OCI-LY3 (cell line): ENCODE data around the gene AOX1.

Source experiments
- H2AFZ ChIP-seq: fragments of 200-600, 300-600 bp; shearing (Covaris generic); 2 replicates; pipeline ENCODE4 v1.6.0; 2014; ENCODE audit warnings: antibody characterized with exemption, low read depth, low read length
- H3K27ac ChIP-seq: fragments of 200-600, 300-600 bp; sonication (generic); 2 replicates; pipeline ENCODE4 v1.5.1; 2014; ENCODE audit warnings: mild to moderate bottlenecking, low read length, moderate library complexity, mixed read lengths
- H3K27me3 ChIP-seq: fragments of 200-600, 300-600 bp; sonication (generic); 2 replicates; pipeline ENCODE4 v1.6.1; 2014; ENCODE audit warnings: low read depth, low read length, mixed read lengths
- H3K36me3 ChIP-seq: fragments of 200-600, 300-600 bp; sonication (generic); replicated peaks from 2 replicates; pipeline ENCODE3; 2014; ENCODE audit warnings: low read depth, low read length, mixed read lengths
- H3K4me1 ChIP-seq: fragments of 300-600, 200-600 bp; sonication (generic); 2 replicates; pipeline ENCODE4 v1.6.1; 2014; ENCODE audit warnings: low read length, mixed read lengths
- H3K4me2 ChIP-seq: fragments of 200-600, 300-600 bp; sonication (generic); 2 replicates; pipeline ENCODE4 v1.6.1; 2014; ENCODE audit warnings: low read length, mixed read lengths
- H3K4me3 ChIP-seq: fragments of 300-600, 200-600 bp; sonication (generic); 2 replicates; pipeline ENCODE4 v1.5.1; 2014; ENCODE audit warnings: antibody characterized with exemption, mild to moderate bottlenecking, low read length, moderate library complexity
- H3K79me2 ChIP-seq: fragments of 300-600, 200-600 bp; shearing (Covaris generic); 2 replicates; pipeline ENCODE4 v1.6.1; 2014; ENCODE audit warnings: mild to moderate bottlenecking, low read length, mixed read lengths
- H3K9ac ChIP-seq: fragments of 300-600, 200-600 bp; shearing (Covaris generic); 2 replicates; pipeline ENCODE4 v1.6.0; 2014; ENCODE audit warnings: mild to moderate bottlenecking, low read length, moderate library complexity
- H3K9me3 ChIP-seq: fragments of 200-600, 300-600 bp; shearing (Covaris generic); 2 replicates; pipeline ENCODE4 v1.6.1; 2014; ENCODE audit warnings: low read length, mixed read lengths; ENCODE audit not compliant: insufficient read depth
- H4K20me1 ChIP-seq: fragments of 200-600, 300-600 bp; sonication (generic); 2 replicates; pipeline ENCODE4 v1.6.1; 2016; ENCODE audit warnings: low read length, mixed read lengths; ENCODE audit not compliant: insufficient read depth
- EZH2phosphoT487 ChIP-seq: fragments of 200-600 bp; shearing (Covaris generic); IDR thresholded peaks from 2 replicates; pipeline ENCODE4 v1.6.1; 2018; ENCODE audit warnings: antibody characterized with exemption, mixed run types, low read depth
- TF ChIP-seq, protein P1 (sequence below): fragments of 200-600, 300-600 bp; sonication (generic); IDR thresholded peaks from 2 replicates; pipeline ENCODE4 v1.5.1; 2014; ENCODE audit warnings: antibody characterized with exemption, low read length, low read depth

AOX1 gene

DNA sequence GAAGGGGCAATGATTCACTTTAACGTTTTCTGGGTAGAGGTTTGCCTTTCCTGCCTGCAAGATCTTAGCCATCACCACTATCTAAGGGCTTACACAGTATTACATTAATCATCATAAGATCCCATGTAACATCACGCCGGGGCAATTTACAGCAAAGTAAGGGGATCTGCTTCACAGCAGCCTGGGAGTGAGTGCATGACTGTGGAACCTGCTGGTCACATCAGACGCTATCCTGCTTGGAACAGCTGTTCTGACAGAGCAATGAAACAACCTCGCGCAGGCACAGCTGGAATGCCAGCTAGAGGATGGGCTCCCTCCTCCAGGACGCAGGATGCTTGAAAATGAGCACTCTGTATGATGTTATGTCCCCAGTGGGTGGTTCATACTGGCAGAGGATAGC, 89.0 kb downstream of the AOX1 start:
- Histone ChIP-seq H3K36me3 (no peaks in the 10 kb centered on the region), H3K27ac (no peak overlapping the region), H3K79me2 (no peaks in the 10 kb centered on the region), H2AFZ (no peak overlapping the region), H3K4me3 (no peak overlapping the region), H3K27me3 (peaks cover 5% of the 10 kb centered on the region; the same call in 1 of the 2 replicates), H4K20me1 (no peaks in the 10 kb centered on the region), H3K9ac (no peak overlapping the region), H3K4me2 (no peak overlapping the region), H3K4me1 (no peaks in the 10 kb centered on the region), H3K9me3 (no peaks in the 10 kb centered on the region)
- TF ChIP-seq, protein P1, sequence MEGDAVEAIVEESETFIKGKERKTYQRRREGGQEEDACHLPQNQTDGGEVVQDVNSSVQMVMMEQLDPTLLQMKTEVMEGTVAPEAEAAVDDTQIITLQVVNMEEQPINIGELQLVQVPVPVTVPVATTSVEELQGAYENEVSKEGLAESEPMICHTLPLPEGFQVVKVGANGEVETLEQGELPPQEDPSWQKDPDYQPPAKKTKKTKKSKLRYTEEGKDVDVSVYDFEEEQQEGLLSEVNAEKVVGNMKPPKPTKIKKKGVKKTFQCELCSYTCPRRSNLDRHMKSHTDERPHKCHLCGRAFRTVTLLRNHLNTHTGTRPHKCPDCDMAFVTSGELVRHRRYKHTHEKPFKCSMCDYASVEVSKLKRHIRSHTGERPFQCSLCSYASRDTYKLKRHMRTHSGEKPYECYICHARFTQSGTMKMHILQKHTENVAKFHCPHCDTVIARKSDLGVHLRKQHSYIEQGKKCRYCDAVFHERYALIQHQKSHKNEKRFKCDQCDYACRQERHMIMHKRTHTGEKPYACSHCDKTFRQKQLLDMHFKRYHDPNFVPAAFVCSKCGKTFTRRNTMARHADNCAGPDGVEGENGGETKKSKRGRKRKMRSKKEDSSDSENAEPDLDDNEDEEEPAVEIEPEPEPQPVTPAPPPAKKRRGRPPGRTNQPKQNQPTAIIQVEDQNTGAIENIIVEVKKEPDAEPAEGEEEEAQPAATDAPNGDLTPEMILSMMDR: no peak
- TF ChIP-seq EZH2phosphoT487: no peak

DNA sequence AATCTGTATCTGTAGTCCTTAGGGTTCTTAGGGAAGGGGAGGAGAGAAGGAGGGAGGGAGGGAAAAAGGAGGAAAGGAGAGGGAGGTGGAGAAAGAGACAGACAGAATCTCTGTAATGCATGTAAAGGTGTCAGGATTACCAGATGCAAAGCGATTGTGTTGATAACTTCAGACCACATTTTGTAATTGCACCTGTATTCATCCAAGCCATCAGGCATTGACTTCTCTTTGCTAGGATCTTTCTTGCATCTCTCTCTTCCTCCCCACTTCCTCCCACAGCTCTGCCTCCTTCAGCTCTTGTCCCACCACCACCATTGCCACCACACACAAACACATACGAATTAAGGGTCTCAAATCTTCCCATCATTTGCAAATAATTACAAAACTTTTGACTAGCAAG, 91.4 kb downstream of the AOX1 start:
- no peaks in the 10 kb centered on the region for H3K4me1 ChIP-seq
- H3K79me2 ChIP-seq: no peaks in the 10 kb centered on the region
- H3K4me3 ChIP-seq: no peak overlapping the region
- H3K27ac ChIP-seq: no peak overlapping the region
- no peaks in the 10 kb centered on the region for H4K20me1 ChIP-seq
- no peak overlapping the region for H3K9ac ChIP-seq
- H3K36me3 ChIP-seq: no peaks in the 10 kb centered on the region
- no peaks in the 10 kb centered on the region for H3K9me3 ChIP-seq
- H3K27me3 ChIP-seq: peaks cover 5% of the 10 kb centered on the region; the same call in 1 of the 2 replicates
- no peak overlapping the region for H2AFZ ChIP-seq
- no peak overlapping the region for H3K4me2 ChIP-seq
- TF ChIP-seq, protein P1: no peak
- TF ChIP-seq EZH2phosphoT487: no peak

DNA sequence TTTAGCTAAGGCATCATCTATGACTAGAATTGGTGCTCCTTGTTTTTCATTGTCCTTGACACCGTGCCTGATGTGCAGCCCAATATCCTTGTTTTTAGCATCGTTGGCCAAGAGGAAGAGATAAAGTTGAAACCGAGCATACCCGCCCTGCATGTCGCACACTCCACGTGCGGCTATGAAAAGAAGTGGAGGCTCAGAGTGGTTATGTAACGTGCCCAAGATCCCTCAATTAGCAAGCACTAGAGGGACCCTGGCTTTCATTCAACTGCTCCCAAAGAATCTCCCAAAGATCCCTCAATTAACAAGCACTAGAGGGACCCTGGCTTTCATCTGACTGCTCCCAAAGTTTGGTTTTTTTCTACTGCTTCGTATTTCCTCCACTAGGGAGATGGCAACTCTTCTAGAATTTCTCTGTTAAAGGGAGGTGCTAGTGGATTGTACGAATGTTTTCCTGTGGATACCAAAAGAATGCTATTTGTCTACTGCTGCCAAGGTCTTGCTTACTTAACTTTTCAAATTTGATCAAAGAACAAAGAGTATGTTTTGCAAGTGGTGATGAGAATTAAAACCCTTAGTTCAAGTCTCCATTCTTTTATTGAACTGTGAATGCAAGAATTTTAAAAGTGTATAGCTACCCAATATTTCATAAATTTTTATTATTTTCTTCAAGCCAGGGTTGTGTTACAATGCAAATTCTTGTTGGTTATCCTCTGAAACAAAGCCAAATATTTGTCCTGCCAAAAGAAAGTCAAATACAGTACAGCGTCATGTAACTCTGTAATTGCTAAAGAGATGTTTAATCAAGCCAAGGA, 92.1 kb downstream of the AOX1 start:
- H3K27ac ChIP-seq: no peak overlapping the region
- no peaks in the 10 kb centered on the region for H3K4me1 ChIP-seq
- no peaks in the 10 kb centered on the region for H4K20me1 ChIP-seq
- peaks cover 5% of the 10 kb centered on the region; the same call in 1 of the 2 replicates for H3K27me3 ChIP-seq
- no peaks in the 10 kb centered on the region for H3K79me2 ChIP-seq
- no peak overlapping the region for H2AFZ ChIP-seq
- H3K36me3 ChIP-seq: no peaks in the 10 kb centered on the region
- TF ChIP-seq EZH2phosphoT487: no peak
- TF ChIP-seq, protein P1: no peak
- no peaks in the 10 kb centered on the region for H3K9me3 ChIP-seq
- no peak overlapping the region for H3K9ac ChIP-seq
- H3K4me3 ChIP-seq: no peak overlapping the region
- H3K4me2 ChIP-seq: no peak overlapping the region

DNA sequence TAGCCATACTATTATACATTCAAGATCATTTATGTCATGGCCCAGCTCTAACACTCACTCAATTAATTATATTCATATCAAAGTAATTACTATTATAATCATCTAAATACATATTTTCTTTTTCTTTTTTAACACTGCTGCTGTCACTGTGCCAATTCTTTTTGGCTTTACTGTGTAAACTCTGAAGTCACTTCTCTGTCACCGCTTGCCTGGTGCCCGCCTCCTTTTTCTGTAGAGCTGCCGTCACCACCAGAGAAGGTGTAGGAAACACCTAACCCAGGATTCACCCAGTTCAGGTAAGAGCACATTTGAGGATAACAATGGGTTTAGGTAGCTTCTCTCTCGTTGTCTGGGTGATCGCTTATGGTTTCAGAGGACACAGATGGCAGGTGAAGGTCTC, 93.3 kb downstream of the AOX1 start:
- TF ChIP-seq, protein P1: no peak
- TF ChIP-seq EZH2phosphoT487: no peak
- H3K9ac ChIP-seq: no peak overlapping the region
- H3K27ac ChIP-seq: no peak overlapping the region
- H3K36me3 ChIP-seq: no peaks in the 10 kb centered on the region
- H2AFZ ChIP-seq: no peak overlapping the region
- no peaks in the 10 kb centered on the region for H3K9me3 ChIP-seq
- no peak overlapping the region for H3K4me2 ChIP-seq
- no peaks in the 10 kb centered on the region for H3K4me1 ChIP-seq
- H3K79me2 ChIP-seq: no peaks in the 10 kb centered on the region
- peaks cover 5% of the 10 kb centered on the region; the same call in 1 of the 2 replicates for H3K27me3 ChIP-seq
- H4K20me1 ChIP-seq: no peaks in the 10 kb centered on the region
- H3K4me3 ChIP-seq: no peak overlapping the region
